Stimulated activated CD8-positive, alpha-beta memory T cell treated with anti-CD3 and anti-CD28 coated beads, Interleukin-12 subunit alpha, Interleukin-12 subunit beta, amount 100 ng/mL, for 1 hour (primary cell): Measurements from ENCODE around the gene REV1.
"Not testable (repeated sequence)": the region's sequence is repeated elsewhere in the genome, so short reads cannot be mapped to it uniquely, and the experiment has no call there.

Experiments
- DNase-seq: peaks from one replicate; pipeline ENCODE4 v3.0.0-alpha.2; 2020; ENCODE audit warnings: low read depth

The REV1 gene

DNA sequence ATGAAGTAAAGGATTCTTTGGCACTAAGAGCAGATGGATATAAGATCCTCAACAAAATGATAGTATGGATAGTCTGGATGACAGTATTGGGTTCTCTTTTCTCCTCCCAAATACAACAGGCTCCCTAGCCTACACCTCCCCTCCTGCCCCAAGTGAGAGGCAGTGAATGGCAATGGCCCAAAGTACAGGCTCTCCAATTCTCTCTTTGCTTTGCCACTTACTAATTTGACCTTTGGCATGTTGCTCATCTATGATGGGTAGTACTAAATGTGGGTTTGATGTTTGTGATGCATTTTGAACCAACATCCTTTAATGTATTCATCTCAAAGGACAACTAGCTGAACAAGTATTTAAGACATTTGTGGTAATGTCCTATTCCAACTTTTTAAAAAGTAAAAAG is 86.7 kb downstream of the REV1 start:
- DNase-seq: no peak

DNA sequence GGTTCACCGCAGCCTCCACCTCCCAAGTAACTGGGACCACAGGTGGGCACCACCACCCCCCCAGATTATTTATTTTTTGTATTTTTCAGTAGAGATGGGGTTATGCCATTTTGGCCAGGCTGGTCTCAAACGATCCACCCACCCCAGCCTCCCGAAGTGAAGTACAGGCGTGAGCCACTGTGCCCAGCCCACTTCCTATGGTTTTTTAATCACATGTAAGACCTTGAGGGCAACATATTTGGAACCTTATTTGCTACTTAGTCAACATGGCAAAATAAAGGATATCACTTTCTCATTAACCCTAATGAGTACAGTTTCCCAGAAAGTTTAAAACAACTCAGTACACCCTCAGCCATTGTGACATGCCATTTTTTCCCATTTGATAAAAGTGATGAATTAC is 88.0 kb downstream of the REV1 start:
- DNase-seq: no peak

DNA sequence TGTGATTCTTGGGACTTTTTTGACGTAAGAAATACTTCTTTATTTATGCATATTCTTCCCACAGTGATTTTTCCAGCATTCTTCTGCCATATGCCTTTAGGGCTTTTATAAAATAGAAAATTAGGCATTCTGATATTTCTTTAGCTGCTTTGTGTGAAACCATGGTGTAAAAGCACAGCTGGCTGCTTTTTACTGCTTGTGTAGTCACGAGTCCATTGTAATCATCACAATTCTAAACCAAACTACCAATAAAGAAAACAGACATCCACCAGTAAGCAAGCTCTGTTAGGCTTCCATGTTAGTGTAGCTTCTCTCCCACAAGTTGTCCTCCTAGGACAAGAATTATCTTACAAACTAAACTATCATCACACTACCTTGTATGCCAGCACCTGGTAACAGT is 90.0 kb downstream of the REV1 start:
- DNase-seq: no peak

DNA sequence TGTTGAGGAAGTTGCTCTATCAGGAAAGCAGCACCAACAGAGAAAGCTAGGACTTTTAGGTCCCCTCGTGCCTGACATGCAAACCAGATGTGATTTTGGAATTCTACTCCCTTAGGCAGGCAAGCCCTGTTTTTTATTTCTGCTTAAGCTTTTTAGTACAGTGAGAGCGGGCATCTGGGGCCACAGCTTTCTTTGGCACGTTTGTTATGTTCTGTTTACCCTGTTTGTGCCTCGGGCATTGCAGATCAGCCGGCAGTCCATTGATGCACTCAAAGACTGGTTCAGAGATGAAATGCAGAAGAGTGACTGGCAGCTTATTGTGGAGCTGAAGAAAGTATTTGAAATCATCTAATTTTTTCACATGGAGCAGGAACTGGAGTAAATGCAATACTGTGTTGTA is 90.8 kb downstream of the REV1 start:
- no peak for DNase-seq

DNA sequence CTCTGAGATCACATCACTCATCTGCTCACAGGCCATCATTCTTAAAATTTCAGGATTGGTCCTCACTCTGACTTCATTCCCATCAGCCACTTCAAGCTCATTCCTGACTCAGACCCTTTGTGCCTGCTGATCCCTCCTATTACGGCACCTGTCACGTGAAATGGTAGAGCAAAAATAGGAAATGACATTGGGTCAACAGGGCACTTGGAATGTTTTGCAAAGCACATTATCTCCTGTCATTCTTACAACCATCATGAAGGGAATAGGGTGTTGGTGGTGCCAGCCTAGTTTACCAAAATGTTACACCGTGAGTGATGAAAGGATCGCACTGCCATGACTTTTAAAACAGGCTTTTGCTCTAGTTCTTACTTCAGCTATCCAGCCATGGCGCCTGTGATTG is 91.5 kb downstream of the REV1 start:
- no peak for DNase-seq

DNA sequence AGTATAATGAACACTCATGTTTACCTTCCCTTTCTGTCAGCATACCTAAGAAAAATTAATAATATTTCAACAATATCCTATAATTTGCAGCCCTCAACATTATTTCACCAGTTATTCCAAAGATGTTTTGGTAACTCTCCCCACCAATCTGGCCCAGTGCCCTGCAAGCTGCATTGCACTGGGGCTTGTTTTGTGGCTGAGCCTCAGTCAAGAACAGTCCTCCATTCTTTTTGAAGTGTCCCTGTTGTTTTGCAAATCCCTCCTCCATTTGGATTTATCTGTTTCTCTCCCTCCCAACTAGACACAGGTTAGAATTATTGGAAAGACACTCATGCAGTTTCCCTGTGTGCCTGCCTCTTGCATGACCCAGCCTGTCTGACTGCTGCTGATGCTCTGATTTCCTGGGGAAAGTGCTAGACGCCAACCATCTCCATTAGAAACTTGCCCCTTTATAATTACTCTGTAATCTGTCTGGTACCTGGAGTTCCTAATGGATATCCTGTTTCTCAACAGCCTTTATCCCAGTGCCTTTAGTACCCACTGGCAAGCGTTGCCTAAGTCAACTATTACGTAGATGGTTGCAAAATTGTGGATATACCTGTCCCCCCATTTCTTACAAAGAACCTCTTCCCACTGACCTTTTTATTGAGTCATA is 92.4 kb downstream of the REV1 start:
- no peak for DNase-seq

DNA sequence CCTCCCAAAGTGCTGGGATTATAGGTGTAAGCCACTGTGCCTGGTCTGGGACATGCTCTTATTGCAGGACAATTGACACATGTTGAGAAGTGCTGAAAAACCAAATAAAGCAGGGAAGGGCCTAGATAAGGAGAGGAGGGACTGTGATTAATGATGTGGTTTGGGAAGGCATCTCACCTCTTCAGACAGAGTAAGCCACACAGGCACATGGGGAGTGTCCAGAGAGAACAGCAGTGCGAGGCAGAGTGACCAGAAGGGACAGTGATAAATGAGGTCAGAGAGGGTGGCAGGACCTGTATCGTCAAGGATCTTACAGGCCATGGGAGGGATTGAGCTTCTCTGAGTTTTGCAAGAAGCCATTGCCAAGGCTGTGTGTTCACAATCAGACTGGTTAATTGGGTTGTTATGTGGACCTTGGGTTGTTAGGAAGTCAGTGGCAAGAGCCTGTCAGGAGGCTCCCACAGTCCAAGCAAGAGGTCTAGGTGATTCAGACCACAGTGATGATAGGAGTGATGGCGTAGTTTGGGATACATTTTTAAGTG is 94.2 kb downstream of the REV1 start:
- DNase-seq: no peak

DNA sequence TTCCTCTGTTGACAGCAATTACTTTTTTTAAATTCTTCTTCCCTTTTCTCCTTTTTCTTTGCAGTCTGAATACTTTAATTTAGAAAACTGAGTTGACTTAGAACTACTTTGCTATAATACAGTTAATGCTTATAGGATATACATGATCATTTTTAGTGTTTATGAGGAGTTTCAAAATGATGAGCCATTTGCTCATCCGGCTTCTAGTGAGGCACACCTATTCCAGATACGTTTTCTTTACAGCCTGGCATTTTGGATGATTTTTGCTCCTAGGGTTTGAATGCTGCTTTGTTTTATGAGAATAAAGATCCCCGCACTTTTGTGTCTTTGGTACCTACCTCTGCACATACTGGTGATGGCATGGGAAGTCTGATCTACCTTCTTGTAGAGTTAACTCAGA is 99.9 kb downstream of the REV1 start:
- no peak for DNase-seq

DNA sequence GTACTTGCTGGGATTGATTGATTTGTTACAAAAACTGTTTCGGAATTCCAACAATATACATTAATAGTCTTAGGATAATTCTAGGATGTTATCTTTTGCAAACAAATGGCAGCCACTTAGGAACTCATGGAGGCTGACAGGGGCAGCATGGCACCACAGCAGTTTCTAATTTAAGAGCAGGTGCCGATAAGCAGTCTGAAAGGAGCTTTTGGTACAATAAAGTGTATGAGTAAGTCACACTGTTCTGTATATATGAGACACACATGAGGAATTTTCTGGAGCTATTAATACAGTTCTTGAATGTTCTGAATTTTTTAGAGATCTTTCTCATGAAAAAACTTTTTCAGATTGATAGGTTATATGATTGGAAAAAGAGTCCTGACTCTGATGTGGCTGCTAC is 100.4 kb downstream of the REV1 start:
- no peak for DNase-seq

DNA sequence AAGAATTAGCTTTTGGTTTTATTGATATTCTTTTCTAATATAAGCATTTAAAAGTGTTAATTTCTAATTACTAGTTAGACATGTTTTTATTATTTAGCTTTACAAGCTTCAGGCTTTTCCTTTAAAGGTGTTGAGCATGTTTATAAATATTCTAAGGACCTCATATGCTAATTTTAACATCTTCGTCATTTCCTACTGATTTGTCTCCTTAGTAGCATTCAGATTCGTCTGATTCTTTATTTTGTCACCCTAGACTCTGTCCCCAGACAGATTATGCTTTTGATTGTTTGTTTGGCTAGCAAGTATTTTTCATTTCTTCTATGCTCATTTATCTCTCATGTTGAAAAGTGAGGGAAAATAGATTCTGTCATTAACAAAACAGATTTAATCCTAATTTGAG is 100.9 kb downstream of the REV1 start:
- no peak for DNase-seq

DNA sequence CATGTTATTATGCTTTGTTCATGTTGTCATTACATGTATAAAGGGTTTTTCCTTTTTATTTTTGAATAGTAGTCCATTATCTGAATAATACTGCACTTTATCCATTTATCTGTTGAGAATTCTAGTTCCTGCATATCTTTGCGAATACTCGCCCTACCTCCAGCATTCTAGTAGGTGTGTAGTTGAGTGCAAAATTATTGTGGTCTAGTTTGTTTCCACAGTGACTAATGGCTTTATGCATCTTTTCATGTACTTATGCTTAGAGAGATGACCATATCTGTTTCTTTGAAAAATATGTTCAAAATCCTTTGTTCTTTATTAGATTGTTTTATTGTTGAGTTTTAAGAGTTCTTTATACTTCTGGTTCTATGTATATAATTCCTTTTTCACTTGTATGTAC is 103.8 kb downstream of the REV1 start:
- no peak for DNase-seq

DNA sequence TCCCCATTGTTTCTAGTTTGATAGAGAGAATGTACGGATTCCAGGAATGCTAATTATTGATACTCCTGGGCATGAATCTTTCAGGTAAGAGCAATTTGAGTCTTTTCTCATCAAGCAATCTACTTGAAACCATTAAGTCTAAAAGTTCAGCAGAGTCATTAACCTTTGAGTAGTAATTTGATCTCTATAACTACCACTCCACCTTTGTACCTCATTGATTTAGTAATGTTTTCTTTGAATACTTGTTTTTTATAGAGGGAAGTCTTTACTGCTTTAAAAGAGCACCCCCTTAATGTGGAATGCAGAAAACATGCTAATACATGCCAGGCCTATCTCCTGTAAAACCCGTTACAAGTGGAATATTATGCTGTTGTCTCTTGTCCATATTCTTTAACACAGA is 107.7 kb downstream of the REV1 start:
- DNase-seq: no peak

DNA sequence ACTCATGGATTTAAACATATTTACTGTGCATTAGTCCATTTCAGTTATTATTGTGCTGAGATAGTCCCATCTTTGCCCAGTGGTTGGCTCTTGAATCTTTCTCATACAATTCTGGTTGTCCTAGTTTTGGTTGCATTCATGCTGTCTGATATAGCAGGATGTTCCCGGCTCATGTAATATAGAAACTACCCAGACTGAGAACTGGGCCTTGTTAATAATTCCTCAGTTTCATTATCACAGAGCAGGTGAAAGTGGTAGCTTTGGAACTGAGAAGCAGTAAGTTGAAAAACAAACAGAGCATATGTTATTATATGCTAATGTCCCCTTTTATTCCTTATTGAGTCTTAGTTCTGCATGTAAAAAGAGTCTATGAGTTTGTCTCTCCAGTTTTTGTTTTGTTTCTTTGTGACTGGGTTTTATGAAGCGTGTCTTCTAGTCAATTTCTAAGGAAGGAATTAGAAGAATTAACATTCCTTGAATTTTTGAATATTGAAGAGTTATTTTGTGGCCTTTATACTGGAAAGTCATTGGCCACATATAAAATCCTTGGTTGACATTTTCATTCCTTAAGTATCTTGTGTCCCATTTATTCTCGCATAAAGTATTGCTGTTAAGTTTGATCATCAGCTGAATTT is 109.3 kb downstream of the REV1 start:
- no peak for DNase-seq

DNA sequence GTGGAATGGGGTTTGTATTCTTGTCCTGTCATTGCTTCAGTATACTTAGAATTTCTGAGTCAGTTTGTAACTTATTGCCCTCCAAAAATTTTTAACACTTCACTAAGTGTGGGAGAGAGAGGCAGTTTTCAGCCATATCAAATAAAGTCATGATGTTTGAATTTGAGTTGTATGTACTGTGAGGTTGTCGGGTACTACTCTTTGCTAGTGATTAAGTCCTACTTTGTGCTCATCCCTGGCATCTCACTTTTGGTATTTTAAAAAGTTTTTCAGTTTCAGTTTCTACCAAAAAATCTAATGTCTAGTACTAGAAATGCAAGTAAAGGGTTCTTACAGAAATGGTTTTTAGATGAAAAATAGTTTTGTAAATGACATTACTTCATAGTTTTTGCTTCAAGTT is 111.9 kb downstream of the REV1 start:
- no peak for DNase-seq

DNA sequence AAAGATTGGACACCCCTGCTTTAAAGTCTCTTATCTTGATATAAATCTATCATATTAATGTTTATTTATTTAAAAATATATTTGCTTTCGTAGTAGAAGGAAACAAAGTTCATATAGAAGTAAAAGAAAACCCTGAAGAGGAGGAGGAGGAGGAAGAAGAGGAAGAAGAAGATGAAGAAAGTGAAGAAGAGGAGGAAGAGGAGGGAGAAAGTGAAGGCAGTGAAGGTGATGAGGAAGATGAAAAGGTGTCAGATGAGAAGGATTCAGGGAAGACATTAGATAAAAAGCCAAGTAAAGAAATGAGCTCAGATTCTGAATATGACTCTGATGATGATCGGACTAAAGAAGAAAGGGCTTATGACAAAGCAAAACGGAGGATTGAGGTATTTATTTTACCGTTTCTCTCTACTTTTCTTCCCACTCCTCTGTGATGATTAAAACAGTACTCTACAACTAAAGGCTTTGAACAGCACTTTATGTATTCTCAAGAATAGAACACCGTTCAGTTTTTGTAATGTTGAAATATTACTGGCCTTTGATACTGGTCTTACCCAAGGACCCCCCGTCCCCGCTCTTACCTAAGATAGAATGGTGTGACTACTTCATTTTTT is 113.5 kb downstream of the REV1 start:
- no peak for DNase-seq

DNA sequence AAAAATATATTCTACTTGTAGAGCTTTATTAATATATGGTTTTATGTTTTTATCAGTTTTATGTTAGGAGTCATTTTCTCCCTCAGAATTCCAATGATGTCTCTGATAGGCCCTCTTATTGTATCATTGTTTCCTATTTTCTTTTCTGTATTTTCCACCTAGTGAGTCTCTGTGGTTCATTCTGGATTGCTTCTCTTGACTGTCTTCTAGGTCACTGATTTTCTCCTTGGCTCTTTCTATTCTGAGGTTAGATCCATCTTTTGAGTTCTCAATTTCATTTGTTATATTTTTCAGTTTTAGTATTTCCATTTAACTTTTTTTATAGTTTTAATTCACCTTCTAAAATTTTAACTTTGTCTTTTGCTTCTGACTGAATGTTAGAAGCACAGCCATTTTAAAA is 115.1 kb downstream of the REV1 start:
- DNase-seq: no peak

DNA sequence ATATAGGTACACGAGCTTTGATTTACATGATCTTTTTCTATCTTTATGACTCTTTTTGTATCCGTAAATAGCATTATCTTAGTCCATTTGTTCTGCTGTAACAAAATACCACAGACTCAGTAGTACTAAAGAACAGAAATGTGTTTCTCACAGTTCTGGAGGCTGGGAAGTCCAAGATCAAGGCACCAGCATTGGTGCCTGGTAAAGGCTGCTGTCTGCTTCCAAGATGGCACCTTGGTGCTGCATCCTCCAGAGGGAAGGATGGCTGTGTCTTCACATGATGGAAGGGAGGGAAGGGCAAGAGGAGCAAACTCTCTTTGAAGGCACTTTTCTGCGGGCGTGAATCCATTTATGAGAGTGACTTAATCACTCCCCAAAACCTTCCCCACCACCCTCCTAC is 116.7 kb downstream of the REV1 start:
- DNase-seq: no peak

DNA sequence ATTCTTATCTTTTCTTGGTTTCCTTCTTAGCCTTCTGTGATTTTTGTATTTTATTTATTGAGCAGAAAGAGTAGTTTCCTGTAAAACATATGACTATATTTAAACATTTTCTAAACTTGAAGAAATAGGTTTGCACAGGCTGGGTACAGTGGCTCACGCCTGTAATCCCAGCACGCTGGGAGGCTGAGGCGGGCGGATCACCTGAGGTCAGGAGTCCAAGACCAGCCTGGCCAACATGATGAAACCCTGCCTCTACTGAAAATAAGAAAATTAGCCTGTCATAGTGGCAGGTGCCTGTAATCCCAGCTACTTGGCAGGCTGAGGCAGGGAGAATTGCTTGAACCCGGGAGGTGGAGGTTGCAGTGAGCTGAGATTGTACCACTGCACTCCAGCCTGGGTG is 121.0 kb downstream of the REV1 start:
- not testable (repeated sequence) for DNase-seq

DNA sequence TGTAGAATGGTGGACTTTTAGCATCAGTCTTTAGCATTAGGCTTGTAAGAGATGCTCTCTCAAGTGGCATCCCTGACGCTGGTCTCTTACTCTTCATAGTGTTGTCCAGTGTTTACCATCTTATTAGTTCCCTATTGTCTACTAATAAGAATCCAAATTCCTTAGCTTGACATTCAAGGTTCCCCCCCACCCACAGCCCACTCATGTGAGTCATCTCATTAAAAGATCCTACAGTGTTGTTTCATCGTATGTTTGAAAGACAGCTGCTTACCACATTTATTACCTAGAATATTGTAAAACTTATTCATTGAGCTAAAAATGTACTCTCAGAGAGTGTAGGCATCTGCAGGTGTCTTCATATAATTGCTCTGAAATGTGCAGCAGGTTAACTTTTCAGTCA is 124.2 kb downstream of the REV1 start:
- DNase-seq: no peak

DNA sequence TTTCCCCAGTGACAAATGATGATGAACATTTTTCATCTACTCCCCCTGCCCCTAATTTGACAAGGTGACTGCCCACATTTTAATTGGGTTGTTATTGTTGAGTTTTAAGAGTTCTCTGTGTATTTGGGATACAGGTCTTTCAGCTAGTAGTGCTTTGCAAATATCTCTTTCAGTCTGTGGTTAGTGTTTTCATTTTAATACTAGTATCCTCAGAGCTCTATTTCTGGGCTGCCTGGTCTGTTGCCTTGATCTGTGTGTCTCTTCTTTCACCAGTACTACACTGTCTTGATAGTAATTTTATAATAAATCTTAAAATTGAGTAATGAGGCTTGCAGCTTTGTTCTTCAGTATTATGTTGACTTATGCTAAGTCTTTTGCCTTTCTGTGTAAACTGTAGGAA is 133.0 kb downstream of the REV1 start:
- no peak for DNase-seq

DNA sequence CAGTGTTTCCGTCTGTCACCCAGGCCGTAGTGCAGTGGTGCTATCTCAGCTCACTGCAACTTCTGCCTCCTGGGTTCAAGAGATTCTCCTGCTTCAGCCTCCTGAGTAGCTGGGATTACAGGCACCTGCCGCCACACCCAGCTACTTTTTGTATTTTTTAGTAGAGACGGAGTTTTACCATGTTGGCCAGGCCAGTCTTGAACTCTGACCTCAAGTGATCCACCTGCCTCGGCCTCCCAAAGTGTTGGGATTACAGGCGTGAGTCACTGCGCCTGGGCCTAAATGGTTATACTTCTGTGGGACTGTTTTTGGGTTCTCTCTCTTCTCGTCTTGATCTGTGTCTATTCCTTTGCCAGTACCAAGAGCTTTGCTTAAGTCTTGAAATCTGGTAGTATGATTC is 135.0 kb downstream of the REV1 start:
- DNase-seq: not testable (repeated sequence)

DNA sequence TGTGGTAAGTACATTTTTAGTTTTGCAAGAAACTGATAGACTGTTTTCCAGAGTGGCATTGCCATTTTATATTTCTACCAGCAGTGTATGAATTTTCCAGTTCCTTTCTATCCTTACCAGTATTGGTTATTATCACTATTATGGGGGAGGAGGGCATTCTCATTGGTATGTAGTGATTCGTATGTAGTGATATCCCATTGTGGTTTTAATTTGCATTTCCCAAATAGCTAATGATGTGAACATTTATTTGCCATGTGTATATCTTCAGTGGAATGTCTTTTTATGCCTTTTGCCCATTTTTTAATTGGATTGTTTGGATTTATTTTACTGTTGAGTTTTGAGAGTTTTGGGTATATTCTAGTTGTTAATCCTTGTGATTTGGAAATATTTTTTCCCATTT is 135.7 kb downstream of the REV1 start:
- no peak for DNase-seq
